Posterior vena cava (tissue), 2 donors: ENCODE measurements around the gene COL4A6. TPM values are rescaled to one million over a fixed set of nuclear protein-coding genes. Genes with fewer than 3 reads are reported as not detected.

Experiments
- DNase-seq: peaks from one replicate; pipeline ENCODE4 v3.0.0-alpha.2; 2020; ENCODE audit warnings: low spot score
- intact Hi-C, 2 donors: fragments of 100-400 bp; cut with DNase I; formaldehyde crosslinking; loops; one replicate each; pipeline versions ENCODE4 v1.14.1 to v1.14.2; 2022 to 2023
- total RNA-seq, 2 donors: library from RNA; stranded (reverse); fragmentation: NEBNext Ultra II Directional; extraction: Animal tissue kit (Norgen Biotek cat#: 25700); gene quantifications; one replicate each; pipeline ENCODE4 v1.2.1, GENCODE V29; 2021
- donor health status: DM: yes; HTN: yes; CAD: no.
- donor health status: DM: yes; HTN: yes; CAD: no.

COL4A6 gene
- total RNA-seq, 2 donors from 2014 or later = 2.3 to 3.9 TPM

DNA sequence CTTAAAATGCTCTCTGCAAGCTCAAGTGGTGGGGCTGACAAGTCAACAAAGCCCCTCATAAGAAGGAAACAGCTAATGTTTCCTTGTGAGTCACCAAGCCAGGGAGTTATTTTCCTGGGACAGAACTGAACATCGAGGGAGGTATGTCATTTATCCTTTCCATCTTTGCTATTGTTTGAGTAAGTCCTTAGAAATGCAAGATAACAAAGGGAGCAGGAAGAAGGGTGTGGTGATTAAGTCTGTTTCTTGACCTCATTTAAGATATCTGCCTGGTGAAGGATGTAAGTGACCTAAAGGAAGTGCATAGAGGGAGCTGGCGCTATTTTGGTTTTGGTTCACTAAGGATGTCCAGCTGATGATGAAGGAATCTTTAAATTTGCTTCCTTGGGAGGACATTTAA lies 306.8 kb downstream of the COL4A6 start:
- intact Hi-C loops = no loop called here
- no peak for DNase-seq

DNA sequence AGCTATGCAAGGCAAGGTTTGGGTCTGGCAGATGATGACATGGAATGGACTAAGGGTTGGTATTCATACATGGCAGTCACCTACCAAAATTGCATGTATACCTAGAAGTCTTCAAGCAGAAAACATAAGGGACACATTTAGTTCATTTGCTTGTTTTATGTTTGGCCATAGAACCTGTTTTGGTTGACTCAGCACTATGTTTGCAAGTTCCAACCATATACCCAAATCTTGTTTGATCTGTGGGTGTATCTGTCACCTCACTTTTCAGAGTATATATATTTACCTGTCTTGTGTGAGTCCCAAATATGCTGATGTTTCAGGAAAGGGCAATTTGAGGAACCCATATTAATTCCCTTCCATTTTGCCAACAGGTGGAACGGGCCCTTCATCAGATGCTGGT lies 307.3 kb downstream of the COL4A6 start:
- intact Hi-C loops = no loop called here
- DNase-seq = no peak

DNA sequence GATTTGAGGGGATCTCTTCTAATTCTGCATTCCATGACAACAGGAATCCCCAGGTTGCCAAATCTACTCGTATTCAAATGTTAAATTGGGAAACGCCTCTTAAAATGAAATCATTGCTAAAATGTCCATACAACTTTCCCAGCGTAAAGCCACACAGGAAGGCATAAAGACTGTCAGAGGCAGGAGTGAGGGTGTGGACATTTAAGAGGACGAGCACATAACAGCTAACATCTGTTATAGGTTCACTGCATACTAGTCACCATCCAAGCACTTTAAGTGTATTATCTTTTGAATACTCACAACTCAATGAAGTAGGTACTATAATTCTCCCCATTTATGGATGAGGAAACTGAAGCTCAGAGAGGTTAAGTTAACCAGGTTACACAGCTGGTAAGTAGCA lies 311.1 kb downstream of the COL4A6 start:
- intact Hi-C loops = no loop called here
- no peak for DNase-seq

DNA sequence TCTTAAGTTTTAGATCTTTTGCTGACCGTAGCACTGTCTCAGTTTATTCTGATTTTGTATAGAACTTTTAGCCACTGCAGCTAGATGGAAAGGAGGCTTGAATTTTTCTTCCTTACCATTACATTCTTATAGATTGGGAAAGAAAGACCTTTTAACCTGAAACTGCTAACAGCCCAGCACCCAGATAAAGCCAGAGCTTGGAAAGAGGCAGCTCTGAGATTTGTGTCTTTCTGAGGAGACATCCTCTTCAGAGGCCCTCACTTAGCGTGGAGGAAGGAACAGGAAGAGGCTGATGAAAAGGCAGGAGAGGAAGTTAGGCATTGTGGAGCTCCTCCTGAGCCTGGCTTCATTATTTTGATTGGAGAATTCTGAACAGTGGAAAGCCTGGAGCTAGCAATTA lies 311.6 kb downstream of the COL4A6 start:
- intact Hi-C loops = no loop called here
- no peak for DNase-seq

DNA sequence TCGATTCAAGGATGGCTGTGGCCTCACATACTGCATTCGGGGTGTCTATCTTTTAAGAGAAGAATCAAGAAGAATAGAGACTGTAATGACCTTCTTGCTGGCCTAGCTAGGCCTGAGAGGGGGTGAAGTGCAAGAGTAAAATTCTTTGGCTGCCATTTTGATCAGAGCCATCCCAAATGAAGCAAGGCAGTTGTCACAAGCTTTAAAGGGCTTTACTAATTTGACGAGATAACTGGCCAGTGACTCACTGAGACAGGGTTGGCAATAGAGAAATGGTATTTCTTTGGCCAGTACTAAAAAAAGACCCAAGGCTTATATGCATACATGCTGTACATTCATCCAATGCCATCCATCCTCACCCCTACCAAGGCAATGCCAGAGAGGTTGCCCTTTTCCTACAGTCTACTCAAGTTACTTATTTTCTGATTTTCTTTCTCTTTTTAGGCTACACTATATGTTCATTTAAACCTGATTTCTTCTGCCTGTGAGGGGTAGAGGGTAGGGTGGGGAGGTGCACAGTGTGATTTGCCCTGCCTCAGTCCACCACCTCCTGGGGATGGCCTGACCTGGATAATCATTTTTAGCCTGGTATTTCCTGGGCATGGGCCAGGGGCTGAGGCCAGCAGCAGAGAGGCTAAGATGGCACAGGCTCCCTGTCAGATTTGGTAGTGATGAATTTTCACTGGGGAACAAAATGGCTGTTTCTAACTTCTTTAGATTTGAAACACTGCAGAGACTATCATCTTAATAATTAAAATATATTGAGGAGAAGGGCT lies 314.4 kb downstream of the COL4A6 start:
- intact Hi-C loops = no loop called here
- DNase-seq = no peak

DNA sequence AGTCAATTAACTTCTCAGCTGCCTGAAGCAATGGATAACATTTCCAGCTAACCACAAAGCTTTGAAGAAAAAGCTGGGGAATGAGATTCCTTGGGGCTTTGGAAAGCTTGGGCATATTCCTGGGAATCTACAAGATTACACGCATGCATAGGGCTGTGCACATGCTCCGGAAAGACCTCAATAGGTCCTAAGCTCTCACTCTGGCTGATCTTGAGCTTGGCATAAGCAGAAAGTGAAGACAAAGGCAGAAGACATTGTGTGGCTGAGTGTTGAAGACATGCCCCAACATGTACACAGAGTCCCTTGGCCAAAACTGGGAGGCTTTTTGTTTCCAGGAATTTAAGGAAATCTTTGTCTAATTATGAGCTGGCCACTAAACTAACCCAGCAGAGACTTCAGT lies 315.5 kb downstream of the COL4A6 start:
- intact Hi-C loops = no loop called here
- no peak for DNase-seq

DNA sequence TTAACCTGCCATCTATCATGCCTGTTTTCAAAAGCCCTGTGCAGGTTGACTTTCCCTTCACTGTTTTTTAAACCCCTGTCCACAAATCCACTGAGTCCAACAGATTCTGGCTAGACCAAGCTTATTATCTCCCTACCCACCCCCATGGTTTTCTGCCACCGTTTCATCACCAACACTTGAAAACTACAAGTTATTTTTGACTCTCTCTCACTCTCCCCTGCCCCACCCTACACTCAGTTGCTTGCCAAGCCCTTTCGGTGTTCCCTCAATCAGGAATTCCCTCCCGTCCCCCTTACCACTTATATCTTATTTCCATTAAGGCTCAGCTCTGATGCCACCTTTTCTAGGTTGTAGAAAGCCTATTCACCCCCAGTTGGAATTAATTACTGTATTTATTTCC lies 316.9 kb downstream of the COL4A6 start:
- DNase-seq = no peak
- intact Hi-C loops = no loop called here

DNA sequence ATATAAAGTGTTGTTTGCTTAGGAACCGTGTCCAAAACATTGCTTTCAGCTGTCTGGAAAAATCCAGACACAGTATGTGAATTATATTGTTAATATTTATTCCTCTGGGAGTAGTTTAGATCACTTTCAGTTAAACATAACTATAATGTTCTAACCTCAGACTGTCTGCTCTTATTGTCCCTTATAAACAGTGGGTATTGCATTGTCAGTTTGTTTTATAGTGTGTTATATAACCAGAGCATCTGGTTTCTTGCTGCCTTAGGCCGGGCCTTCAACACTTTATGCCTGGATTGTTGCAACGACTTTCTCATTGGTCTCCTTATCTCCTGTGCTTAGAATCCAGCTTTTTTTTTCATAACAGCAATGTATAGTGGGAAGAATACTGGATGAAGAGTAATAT lies 320.2 kb downstream of the COL4A6 start:
- intact Hi-C loops = no loop called here

DNA sequence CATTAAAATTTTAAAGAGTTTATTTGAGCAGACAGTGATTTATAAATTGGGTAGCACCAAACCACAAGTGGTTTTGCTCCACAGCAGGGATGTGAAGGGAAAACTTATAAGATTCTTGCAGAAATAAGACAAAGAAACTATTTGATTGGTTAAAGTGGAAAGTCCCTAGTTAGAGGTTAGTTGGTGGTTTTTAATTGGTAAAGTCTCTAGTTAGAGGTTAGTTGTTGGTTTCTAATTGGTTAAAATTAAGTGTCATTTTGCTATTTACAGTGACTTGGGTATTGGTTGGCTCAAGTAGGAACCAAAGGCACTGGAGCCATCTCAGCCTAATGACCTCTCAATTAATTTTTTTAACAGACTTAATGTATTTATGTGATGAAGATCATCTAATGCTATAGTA lies 323.7 kb downstream of the COL4A6 start:
- no peak for DNase-seq
- intact Hi-C loops = no loop called here

More for the DNA sequence above, 320.2 kb downstream of the COL4A6 start:
- DNase-seq = no peak

Other genes starting within 250 kb of the COL4A6 start
- gene COL4A5, start 1.4 kb upstream of the COL4A6 start, total RNA-seq = 10 to 100 TPM; 20.5 to 31.6 TPM